HuH-7.5 (cell line): ENCODE data around the gene GNPTAB.

Source experiments
- DNase-seq: peaks from one replicate; pipeline ENCODE4 v3.0.0; 2011; ENCODE audit warnings: low spot score

GNPTAB gene

GRCh38 chr12:101772012-101772775, 58.6 kb downstream of the GNPTAB start:
- no peak for DNase-seq

GRCh38 chr12:101769865-101770264, 60.9 kb downstream of the GNPTAB start:
- no peak for DNase-seq

- DNase-seq, result no peak
These were observed 62.0 kb downstream of the GNPTAB start for GRCh38 chr12:101768781-101769180.

GRCh38 chr12:101767537-101767936, 63.2 kb downstream of the GNPTAB start:
- no peak for DNase-seq

- DNase-seq, result no peak
These were observed 66.5 kb downstream of the GNPTAB start for GRCh38 chr12:101764051-101764792.

- DNase-seq, result no peak
These were observed 67.4 kb downstream of the GNPTAB start for GRCh38 chr12:101763246-101763931.

- no peak for DNase-seq
These were observed 69.0 kb downstream of the GNPTAB start for GRCh38 chr12:101761781-101762180.

- DNase-seq, result no peak
These were observed 69.4 kb downstream of the GNPTAB start for GRCh38 chr12:101761350-101761749.

- no peak for DNase-seq
These were observed 71.2 kb downstream of the GNPTAB start for GRCh38 chr12:101759396-101760047.

- DNase-seq, result no peak
These were observed 80.6 kb downstream of the GNPTAB start for GRCh38 chr12:101750152-101750551.

GRCh38 chr12:101749657-101750056, 81.1 kb downstream of the GNPTAB start:
- no peak for DNase-seq

GRCh38 chr12:101748907-101749306, 81.9 kb downstream of the GNPTAB start:
- no peak for DNase-seq

- DNase-seq, result no peak
These were observed 83.1 kb downstream of the GNPTAB start for GRCh38 chr12:101747697-101748096.

GRCh38 chr12:101746661-101747060, 84.1 kb downstream of the GNPTAB start:
- DNase-seq, result no peak

- DNase-seq, result no peak
These were observed 84.6 kb downstream of the GNPTAB start for GRCh38 chr12:101746196-101746595.

- DNase-seq, result no peak
These were observed 85.3 kb downstream of the GNPTAB start for GRCh38 chr12:101745481-101745880.

- DNase-seq, result no peak
These were observed 86.9 kb downstream of the GNPTAB start for GRCh38 chr12:101743724-101744472.

- DNase-seq, result no peak
These were observed 87.5 kb downstream of the GNPTAB start for GRCh38 chr12:101743242-101743641.

- no peak for DNase-seq
These were observed 89.8 kb downstream of the GNPTAB start for GRCh38 chr12:101740980-101741379.

GRCh38 chr12:101740566-101740965, 90.2 kb downstream of the GNPTAB start:
- DNase-seq, result no peak

- DNase-seq, result no peak
These were observed 91.7 kb downstream of the GNPTAB start, which contains the start of gene SYCP3 for GRCh38 chr12:101738920-101739665. SYCP3 (minus strand) TSS chr12:101739462; CDS start chr12:101737935, 1,527 bp downstream.
